Measurements from ENCODE around the gene CSGALNACT2.

- TF ChIP-seq MXI1 (IDR thresholded peaks at IDR 0.05; ENCODE audit: low read depth, low read length) (no peak), YY1 (IDR thresholded peaks at IDR 0.05; ENCODE audit: low read depth) (no peak), CTCF (IDR thresholded peaks at IDR 0.05) (no peak), TEAD4 (IDR thresholded peaks at IDR 0.05; ENCODE audit: borderline replicate concordance, insufficient read depth) (no peak), JUND (IDR thresholded peaks at IDR 0.05) (no peak), EP300 (IDR thresholded peaks at IDR 0.05; ENCODE audit: borderline replicate concordance in 1 of 2, low read depth in 1 of 2, low read length in 1 of 2) (no peak), FOXM1 (IDR thresholded peaks at IDR 0.05; ENCODE audit: low read depth) (no peak), TAF1 (IDR thresholded peaks at IDR 0.05; ENCODE audit: borderline replicate concordance, low read depth, low read length) (no peak), MAX (IDR thresholded peaks at IDR 0.05; ENCODE audit: low read depth) (no peak), POLR2AphosphoS5 (IDR thresholded peaks at IDR 0.05; ENCODE audit: low read depth, low read length) (no peak), PBX3 (IDR thresholded peaks at IDR 0.05) (no peak)
Measured at GRCh38 chr10:43198682-43199005, 60.4 kb downstream of the CSGALNACT2 start.

All from SK-N-SH (cell line).